GM20431 (cell line): Measurements from ENCODE around the gene CCDC57.

Experiments used
- in situ Hi-C: fragments of 300-500 bp; cut with MseI, MboI; formaldehyde crosslinking; loops from one replicate; pipeline ENCODE4 v1.15.0; 2020; ENCODE audit warnings: low sequenced_read_pairs; ENCODE audit not compliant: unreplicated experiment

CCDC57 gene

DNA sequence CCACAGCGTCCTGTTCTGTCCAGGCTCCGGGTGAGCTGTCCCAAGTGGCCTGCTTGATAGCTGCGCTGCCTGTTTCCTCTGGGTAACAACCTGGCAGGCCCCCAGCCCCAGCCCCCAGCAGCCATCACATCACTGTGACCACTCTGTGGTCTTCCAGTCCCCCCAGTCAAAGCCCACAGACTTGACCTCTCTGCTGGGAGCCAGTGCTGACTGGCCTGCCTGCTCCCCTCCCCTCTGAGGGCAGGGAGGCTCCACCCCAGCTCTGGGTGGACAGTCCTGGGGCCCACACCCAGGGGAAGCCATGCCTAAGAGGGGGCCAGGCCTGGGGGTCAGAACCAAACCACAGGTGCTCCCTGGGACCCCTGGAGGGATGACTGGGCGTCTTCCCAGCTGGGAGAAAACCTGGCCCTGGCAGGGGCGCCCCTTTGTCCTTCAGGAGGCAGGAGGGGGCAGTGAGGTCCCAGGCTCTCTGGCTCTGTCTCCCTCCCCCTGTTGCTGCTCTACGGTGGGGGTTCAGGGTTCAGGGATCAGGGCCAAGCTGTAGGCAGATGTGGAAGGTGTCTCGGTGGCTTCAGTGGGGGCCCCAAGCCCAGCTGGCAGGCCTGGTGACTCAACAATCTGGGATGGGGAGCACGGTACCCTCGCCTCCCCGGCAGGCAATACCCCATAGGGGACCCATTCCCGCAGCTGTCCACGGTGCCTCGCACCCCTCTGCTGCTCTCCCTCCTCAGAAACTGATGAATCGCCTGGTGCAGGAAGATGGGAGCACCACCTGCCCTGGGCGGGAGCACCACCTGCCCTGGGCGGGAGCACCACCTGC lies 14.4 kb upstream of the CCDC57 start:
- in situ Hi-C loops = no loop called here

DNA sequence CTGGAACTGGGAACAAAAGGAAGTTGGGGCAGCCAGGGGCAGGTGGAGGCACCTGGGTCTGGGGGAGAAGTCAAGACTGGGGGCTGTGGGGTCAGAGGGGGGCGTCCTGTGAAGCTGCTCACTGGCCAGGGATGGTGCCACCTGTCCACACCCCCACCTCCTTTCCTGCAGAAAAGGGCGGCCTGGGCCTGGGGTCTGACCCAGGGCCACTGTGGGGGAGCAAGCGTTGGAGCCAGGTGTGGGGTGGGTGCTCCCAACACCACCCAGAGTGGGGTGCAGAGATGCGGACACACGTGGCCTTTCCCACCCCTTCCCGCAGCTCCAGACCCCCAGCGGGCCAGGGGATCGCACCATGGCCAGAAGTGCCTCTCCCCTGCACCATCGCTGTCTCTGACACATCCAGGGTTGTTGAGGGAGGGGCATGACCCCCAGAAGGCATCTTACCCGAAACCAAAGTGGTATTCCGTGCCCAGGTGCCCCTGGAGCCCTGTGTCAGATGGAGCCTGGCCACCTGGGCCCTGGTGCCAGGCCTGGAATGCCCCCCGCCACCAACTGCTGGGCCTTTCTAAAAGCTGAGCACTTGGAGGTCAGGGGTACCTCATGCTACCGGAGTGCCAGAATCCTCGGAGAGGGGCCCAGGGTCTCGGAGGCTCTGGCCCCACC lies 13.6 kb upstream of the CCDC57 start:
- in situ Hi-C loops = no loop called here

DNA sequence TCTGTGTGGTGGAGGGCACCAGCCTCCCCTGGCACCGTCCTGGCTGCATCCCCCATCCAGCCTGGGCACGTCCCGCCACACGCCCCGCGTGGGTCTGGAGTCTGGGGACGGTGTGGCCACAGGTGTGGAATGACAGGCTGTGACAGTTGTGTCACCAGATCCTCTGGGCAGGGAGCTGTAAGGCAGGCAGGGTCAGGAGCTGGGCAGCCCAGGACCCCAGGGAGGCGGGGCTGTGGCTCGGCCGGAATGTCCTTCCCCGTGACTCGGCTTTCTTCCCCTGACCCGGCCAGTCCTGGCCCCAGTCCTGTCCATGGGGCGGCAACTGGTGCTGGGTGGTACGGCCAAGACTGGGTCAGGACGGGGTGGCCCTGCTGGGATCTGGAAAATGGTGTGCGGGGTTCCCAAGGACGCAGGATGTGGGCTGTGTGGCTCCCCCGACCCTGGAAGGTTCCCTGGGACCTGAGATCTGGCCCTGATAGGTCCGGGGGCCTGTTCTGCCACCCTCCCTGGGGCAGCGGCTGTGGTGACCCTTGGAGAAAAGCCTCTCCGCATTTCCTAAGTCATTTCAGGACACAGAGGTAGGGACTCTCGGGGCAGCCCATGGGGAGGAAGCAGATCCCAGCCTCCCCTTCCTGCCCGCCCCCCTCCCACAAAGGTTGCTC lies 12.9 kb upstream of the CCDC57 start:
- in situ Hi-C loops = no loop called here

DNA sequence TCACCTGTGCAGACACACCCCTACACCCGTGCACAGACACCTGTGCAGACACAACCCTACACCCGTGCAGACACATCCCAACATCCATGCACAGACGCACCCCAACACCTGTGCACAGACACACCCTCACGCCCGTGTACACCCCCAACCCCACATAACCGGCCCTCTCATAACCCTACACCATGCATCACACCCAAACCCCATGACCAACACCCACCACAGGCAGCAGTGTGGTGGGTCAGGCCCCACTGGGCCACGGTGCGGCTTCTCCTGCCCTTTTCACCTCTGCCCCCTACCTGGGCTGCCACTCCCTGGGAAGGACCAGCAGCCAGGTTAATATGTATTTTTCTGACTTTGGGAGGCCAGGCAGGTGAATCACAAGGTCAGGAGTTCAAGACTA lies 12.0 kb upstream of the CCDC57 start:
- in situ Hi-C loops = no loop called here

DNA sequence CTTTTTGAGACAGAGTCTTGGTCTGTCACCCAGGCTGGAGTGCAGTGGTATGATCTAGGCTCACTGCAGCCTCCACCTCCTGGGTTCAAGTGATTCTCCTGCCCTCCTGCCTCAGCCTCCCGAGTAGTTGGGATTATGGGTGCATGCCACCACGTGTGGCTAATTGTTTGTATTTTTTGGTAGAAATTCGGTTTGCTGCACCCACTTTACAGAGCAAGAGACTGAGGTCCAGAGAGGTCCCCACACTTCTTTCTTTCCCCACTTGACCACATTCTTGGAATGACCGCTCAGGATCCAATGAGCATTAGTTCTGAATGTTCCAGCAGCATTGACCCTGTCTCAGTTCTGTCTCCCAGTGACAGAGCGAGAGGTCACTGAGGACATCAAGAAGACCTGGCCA lies 10.9 kb upstream of the CCDC57 start:
- in situ Hi-C loops = no loop called here

DNA sequence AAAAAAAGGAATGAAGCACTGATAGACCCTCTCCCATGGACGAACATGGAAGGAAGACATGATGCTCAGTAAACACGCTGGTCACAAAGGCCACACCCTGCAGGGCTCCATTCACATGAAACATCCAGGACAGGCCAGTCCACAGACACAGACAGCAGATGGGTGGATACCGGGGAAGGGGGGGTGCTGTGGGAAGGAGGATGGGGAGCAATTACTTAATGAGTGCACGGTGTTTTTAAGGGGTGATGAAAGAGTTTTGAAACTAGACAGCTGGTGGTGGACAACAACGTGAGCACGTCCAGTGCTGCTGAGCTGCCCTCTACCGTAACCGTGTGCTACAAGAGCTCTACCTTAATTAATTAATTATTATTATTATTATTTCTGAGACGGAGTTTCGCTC lies 10.2 kb upstream of the CCDC57 start:
- in situ Hi-C loops = no loop called here

DNA sequence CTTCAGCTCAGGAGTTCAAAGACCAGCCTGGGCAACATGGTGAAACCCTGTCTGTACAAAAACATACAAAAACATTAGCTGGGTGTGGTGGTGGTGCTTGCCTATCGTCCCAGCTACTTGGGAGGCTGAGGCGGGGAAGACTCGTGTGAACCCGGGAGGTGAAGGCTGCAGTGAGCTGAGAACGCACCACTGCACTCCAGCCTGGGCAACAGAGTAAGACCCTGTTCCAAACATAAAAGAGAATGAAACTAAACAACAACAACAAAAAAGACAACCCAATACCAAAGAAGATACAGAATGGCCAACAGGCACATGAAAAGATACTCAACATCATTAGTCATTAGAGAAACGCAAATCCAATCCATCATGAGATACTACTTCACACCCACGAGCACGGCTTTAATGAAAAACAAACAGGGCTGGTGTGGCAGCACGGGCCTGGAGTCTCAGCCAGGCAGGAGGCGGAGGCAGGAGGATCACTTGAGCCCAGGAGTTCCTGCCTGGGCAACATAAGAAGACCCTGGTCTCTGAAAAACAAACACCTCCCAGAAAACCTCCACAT lies 8.8 kb upstream of the CCDC57 start:
- in situ Hi-C loops = no loop called here

DNA sequence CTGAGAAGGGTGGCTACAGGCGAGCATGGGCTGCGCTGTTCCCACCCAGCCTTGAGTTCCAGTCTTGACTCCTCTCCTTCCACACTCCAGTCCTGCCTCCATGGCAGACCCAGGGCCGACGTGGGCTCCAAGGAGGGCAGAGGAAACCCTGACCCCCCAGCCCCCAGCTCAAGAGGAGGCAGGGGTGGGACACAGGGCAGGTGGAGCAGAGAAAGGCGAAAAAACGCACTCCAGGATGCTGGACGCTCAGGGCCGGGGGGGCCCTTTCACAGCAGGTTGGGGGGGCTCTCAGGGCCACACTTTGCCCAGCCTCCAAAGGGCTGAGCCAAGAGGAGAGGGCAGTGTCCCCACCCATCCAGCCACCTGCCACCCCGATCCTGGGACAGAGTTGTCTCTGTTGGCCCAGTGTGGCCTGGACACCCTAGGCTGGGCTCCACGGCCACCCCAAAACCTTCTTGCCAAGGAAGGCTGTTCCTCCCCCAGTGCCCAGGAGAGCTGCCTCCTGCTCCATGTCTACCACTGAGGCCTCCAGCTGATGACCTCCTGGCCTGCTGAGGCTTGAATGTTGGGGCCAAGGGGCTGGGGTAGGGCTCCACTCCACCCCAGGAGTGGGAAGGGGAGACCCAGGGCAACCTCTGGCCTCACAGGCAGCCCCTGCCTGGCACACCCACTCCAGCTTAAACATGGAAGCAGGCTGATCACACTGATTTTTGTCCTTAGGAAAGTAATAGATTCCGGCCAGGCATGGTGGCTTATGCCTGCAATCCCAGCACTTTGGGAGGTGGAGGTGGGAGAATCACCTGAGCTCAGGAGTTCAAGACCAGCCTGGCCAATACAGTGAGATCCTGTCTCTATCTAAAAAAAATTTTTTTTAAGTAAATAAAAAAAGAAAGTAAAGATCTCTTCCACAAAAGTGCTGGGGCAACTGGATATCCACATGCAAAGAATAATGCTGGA lies 7.4 kb upstream of the CCDC57 start:
- in situ Hi-C loops = no loop called here

DNA sequence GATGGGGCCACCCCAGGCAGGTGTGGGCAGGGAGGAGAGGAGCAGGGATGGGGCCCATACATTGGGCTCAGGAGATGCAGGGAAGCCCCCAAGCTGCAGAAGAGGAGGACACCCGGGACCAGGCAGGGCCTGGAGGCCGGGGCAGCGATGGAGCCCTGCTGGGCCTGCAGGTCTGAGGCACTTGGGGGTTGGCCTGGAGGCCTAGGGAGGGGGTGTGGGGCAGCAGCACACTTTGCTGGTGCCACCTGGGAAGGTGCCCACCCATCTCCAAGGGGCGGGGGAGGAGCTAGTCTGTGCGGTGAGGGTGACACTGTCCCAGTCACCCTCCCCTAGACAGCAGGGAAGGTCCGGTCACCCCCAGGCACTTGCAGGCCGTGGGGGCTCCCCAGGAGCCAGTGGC lies 6.4 kb upstream of the CCDC57 start:
- in situ Hi-C loops = no loop called here

DNA sequence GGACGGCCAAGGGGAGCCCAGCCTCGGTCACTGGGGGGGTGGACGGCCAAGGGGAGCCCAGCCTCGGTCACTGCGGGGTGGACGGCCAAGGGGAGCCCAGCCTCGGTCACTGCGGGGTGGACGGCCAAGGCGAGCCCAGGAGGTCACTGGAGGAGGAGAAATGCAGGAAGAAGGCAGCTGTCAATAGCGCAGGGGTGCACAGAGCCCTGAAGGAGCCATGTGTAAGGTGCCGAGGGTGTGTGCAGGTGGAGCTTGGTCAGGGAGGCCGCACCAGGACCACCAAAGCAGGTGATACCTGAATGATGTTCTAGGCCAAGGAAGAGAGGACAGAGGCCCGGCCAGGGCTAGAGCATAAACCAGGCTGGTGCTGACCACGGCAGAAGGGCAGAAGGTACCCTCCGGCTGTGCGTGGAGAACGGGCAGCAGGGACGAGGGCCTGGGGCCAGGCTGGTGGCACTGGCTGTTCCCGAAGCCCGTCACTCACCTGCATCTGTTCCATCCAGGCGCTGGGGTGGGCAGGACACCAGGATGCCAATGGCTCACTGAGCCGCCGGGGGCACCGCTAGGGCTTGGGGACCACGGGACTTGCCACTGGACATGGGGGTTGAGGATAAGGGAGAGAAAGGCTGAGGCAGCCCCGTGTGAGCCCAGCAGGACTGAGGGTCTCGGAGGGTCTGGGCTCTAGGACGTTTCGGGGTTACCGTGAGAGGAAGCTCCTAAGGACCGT lies 5.9 kb upstream of the CCDC57 start:
- in situ Hi-C loops = no loop called here

DNA sequence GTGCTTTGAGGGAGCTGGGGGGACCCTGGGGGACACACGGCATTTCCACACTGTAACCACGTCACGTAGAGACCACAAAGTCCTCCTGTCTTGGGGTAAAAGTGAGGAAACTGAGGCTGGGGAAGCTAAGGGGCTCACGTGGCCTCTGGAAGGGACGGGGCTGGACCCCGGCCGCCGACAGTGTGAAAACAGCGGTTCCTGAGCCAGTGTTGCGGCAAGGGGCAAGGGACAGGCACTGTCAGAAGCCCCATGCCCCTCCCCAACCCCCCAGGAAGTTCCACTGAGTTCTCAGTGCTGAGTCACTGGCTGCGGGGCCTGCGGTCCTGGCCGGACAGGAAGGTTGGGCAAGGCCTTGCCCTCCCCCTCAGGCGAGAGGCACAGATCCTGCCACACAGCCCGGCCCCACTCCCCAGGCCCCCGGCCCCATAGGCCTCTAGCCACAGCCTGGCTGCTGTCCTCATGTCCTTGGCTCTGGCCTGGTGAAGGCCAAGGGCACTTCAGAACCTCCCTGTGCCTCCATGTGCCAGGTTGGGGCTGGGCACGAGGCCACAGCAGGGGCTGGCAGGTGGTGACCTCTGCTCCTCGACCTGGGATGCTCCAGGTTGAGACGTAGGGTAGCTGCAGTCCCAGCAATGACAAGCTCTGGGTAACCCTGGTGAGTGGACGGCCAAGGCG lies 5.0 kb upstream of the CCDC57 start:
- in situ Hi-C loops = no loop called here

DNA sequence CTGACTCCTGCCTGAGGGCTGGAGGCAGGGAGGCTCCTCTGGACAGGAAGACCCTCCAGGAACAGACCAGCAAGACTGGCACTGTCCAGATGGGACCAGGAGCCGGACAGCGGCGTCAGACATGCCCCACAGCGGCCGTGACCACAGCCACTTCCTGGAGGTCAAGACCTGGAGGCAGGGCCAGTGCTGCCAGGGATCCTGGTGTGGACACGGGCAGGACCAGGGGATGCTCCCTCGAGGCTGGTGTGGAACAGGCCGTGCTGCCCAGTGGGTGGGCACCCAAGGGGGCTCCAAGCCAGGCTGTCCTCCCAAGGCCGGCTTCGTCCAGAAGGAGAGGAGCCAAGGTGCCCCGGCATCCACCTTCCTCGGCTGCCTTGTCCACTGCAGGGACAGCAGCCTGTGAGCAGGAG lies 4.5 kb upstream of the CCDC57 start:
- in situ Hi-C loops = no loop called here

DNA sequence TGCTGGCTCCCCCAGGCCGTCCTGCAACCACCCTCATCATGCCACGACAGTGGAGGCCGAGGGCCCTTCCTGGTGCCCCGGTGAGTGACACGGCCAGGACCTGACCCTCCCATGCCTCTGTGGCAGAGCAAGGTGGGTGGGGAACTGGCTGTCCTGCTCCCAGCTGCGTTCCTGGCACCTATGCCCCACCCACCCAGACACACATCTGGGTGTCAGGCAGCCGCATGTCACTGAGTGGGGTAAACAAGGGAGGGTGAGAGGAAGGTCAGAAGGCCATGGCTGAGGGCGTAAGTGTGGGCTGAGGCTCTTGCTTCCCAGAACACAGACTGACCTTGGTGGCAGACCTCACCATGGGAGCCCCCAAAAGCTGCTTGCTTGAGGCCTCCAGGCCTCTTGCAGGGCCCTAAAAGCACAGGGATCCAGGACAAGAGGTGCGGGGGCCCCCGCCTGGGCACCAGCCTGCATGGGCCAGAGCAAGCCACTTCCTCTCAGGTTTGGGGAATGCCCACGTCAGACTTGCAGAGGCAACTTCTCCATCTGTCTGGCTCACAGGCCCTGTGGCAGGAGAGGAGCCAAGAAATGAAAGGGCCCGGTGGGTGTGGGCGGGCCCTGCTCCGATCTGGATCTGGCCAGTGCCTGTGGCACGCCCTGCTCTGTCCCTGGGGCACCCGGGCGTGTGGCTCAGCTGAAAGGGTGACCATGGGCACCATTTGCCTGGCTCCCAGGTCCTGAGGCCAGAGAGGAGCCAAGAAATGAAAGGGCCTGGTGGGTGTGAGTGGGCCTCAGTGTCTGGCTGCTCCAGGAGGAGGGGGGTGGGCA lies 3.9 kb upstream of the CCDC57 start:
- in situ Hi-C loops = no loop called here

DNA sequence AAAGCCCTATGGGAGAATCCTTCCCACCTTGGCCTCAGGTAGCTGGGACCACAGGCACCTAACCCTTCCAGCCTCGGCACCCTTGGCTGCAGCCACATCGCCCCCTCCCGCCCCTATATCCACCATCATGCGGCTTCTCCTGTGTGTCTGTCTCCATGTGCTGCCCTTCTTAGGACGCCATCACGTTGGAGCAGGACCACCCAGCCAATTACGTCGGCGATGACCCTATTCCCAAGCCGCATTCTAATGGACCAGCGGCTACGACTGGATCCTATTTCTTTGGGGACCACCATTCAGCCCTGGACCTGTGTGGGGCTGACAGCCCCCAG lies 3.3 kb upstream of the CCDC57 start:
- in situ Hi-C loops = no loop called here

DNA sequence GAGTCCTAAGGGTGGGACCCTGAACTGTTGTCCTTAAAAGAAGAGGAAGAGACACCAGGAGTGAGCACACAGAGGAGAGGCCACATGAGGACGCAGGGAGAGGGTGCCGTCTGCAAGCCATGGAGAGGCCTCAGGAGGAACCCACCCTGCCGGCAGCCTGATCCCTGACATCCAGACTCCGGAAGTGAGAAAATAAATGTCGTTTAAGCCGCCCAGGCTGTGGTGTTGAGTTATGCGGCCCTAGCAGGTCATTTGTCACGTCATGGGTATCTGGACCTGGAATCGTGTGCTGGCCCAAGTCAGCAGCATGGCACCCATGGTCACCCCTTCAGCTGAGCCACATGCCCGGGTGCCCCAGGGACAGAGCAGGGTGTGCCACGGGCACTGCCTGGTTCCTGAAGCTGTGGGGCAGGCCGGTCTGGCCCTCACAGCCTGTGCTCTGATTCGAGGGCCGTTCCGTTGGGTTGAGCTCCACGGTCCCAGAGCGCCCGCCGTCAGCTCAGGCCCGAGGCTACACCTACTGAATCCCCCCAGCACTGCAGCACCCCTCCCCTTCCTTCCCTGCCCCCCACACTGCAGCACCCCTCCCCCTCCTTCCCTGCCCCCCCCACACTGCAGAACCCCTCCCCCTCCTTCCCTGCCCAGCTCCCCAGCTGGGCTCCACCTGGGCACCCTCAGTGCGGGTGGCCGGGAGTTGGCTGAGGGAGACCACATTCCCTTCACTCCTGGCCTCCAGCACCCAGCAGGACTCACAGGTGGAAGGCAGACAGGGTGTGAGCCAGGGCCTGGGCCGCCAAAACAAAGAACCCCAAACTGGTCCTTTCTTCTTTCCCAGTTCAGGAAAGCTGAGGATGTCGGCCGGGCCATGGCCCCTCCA lies 2.7 kb upstream of the CCDC57 start:
- in situ Hi-C loops = no loop called here

DNA sequence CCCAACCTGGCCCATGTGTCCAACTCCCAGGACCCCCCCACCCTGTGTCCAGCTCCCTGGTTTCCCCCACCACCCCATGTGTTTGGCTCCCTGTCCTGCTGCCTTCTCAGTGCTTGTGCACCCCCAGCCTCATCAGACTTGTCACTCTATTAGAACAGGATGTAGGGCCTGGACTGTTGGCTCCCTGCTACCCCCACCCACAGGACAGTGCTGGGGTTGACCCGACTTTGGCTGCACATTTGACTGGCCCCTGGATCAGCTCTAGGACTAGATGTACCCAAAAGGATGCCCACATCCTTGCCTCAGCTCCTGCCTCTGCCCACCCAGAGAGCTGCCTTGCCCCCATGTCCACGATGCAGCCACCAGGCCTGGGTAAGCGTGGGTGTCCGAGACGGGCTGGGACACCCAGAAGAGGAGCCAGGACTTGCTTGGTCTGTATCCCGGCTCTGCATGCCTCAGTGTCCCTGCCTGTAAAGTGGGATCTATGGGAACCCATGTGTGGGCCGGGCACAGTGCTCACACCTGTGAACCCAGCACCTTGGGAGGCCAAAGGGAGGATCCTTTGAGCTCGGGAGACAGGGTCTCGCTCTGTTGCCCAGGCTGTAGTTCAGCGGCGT lies 1.5 kb upstream of the CCDC57 start:
- in situ Hi-C loops = no loop called here
